HG03460 (cell line): Measurements from ENCODE around the gene UBR3.

Experiments used
- ATAC-seq: cut with Tn5 transposase; IDR thresholded peaks from one replicate; pipeline ENCODE4 v1.9.1; 2021; ENCODE audit not compliant: unreplicated experiment

UBR3 gene

GRCh38 chr2:169999054-169999453 lies 171.8 kb downstream of the UBR3 start:
- ATAC-seq: no peak

GRCh38 chr2:170002096-170002495 lies 174.8 kb downstream of the UBR3 start:
- ATAC-seq: no peak

GRCh38 chr2:170005702-170006101 lies 178.4 kb downstream of the UBR3 start:
- ATAC-seq: no peak

DNA sequence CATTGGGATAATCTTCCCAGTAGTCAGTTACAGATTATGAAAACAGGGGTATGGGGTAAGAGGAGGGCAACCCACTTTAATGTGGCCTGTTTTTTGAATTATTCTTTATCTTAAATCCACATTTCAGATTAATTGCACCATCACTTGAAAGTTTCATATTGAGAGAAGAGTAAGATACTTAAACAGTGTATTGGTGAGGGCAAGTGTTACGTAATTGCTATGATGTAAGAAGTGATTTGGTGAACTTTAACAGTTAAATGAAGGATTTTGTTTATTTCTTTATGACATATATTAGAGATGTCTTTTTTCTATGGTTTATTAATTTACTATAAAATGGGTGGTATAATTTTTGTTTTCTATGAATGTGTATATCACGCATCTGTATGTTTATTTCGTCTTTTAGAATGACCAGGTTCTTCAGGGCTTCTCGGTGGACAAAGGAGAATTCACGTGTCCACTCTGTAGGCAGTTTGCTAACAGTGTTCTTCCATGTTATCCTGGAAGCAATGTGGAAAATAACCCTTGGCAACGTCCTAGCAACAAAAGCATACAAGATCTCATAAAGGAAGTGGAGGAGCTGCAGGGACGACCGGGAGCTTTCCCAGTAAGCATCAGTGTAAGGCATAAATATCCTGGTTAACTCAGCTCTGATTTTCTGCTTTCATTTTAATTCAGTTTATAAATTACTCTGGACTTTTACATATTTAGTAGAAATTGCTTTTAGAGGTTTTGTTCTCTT lies 179.5 kb downstream of the UBR3 start:
- no peak for ATAC-seq

GRCh38 chr2:170009209-170009608 lies 182.0 kb downstream of the UBR3 start:
- ATAC-seq: no peak

- no peak for ATAC-seq
Observed at GRCh38 chr2:170012773-170013172, 185.5 kb downstream of the UBR3 start.

- no peak for ATAC-seq
Observed at GRCh38 chr2:170013802-170014551, 186.7 kb downstream of the UBR3 start.

DNA sequence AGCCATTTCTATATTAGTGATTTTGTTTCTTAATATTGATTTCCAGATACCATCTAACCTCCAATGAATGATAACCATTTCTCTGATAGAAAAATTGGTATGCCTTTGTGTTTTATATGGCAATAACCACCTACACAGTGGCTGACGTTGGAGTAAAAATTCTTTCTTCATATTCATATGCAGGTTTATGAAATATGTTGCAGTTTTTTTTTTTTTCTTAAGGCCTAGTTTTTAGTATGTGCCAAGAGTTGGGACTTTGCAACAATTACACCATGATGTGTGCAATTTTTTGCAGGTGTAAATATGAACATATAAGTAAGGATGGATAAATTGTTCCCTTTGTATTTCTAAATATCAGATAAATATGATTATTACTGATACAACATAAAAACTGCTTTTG lies 187.5 kb downstream of the UBR3 start:
- no peak for ATAC-seq

DNA sequence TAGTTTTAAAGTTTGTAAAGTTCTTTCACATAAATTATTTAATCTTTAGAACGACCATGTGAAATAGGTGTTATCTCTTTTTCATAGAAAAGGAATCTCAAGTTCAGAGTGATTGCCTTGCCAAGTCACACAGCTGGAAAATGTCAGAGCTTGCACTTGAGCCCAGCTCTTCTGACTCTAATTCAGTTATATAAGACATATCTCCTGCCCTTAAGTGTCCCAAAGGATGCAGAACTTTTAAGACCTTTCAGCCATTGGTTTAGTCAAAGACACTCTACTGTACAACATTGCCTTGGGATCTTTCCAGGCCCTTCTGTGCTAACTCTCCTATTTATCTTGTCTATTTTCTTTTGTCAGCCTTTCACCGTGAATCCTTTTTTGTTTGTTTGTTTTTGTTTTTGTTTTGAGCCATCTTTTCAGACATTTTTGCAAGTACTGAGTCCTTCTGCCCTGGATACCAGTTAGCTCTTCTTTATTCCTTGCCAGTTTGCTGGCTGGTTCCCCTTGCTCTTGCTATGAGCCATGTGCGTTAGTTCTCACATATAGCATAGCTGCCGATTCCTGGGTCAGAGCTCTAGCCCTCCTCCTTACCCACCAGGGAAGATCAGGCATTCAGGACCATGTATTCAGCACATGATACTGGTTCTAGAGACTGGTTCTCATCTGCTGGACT lies 190.7 kb downstream of the UBR3 start:
- ATAC-seq: no peak

- ATAC-seq: no peak
Observed at GRCh38 chr2:170019060-170019805, 192.0 kb downstream of the UBR3 start.

- ATAC-seq: no peak
Observed at GRCh38 chr2:170020777-170021176, 193.5 kb downstream of the UBR3 start.

GRCh38 chr2:170022692-170023091 lies 195.4 kb downstream of the UBR3 start:
- no peak for ATAC-seq

DNA sequence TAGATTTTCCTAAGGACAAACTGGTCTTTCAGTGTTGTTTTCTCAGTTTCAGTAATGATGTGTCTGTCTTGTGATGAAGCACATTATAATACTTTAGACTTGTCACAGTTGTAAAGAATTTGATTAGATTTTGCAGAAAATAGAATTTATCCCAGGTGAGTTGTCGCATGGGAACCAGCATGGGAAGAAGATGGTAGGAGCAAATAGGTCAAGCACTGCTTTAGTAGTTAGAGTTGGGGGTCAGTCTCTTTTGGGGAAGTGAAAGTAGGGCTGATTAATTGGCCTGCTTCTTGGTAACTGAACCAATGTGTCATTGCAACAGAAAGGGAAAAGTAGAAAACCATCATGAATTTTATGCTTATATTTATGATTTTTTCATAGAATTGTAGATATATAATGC lies 197.5 kb downstream of the UBR3 start:
- peak; percentile 80 for ATAC-seq

DNA sequence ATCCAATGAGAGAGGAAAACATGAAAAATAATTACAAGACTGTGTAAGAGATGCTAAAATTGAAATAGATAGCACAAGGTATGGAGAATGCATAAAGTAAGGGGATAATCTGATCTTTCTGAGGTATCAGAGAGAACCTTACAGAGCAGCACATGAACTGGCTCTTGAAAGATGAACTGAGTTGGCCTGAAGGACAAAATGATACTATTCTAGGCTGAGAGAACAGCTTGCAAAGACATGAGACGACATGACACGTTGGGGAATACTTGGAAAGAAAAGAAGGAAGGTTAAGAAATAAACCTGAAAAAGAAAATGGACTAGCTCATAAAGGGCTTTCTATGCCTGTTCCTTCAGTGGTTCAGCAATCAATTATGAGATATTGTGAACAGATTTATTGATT lies 198.0 kb downstream of the UBR3 start:
- ATAC-seq: no peak

DNA sequence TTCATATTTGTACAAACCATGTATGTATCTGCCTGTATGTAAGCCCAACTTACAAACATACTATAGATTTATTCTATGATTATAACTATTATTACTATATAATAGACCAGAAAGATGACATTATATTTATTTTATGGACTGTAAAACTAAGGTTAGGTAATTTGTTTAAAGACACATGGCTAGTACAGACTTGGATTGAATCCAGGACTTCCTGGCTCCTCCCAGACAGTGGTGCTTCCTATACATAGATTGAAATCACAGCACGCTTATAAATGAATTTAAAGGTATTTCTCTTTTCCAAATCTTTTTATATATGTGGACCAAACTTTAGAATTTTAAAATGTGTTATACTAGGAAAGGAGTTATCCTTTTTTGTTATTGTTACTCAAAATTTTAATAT lies 199.1 kb downstream of the UBR3 start:
- ATAC-seq: no peak

DNA sequence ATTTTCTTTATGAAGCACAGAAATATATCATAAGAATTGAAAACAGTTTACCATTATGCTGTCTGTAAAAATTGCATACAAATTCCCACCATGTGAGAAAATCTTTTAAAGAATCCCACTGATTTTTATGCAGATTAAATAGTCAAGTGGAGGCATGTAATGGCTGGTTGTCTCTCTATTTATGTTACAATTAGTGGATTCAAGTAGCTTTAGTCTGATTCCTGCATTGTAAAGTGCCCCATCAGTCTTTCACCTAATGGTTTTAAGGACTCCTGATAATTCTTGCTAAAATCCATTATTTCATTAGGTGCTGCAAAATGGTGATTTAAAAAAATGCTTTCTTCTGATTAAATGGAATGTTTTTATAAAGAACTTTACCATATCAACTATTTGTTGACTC lies 202.3 kb downstream of the UBR3 start:
- ATAC-seq: no peak

- ATAC-seq: no peak
Observed at GRCh38 chr2:170030040-170030439, 202.8 kb downstream of the UBR3 start.

GRCh38 chr2:170031288-170031687 lies 204.0 kb downstream of the UBR3 start:
- ATAC-seq: no peak

GRCh38 chr2:170034596-170034995 lies 207.3 kb downstream of the UBR3 start:
- ATAC-seq: no peak

- no peak for ATAC-seq
Observed at GRCh38 chr2:170038734-170039133, 211.5 kb downstream of the UBR3 start.

DNA sequence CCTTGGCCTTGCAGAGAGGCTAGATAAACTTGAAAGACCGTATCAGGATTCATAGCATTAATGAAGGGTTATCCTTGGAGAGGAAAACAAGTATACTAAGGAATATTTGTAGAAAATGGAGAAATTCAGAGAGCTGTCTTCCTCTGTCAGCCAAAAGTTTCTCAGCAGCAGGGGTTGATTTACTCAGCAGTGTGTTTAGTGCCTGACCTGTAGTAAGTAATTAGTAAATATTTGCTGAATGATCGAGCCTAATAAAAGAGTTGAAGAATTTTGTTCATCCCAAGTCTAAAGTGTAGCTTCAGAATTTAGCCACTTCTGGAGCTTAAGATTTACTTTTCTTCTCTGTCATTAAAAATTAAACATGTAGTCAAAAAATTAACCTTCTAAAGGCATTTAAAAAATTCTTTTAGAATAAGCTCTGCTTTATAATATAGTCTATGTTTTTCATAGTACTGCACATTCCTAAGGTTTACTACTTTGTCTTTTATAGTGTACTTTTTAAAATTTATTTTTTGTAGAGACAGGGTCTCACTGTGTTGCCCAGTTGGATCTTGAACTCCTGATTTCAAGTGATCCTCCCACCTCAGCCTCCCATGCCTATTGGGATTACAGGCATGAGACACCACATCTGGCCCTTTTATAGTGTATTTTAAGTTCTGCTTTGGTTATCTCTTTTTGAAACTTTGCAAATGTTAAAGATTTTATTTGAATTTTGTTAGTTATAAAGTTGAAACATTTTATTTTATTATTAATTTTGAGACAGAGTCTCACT lies 212.3 kb downstream of the UBR3 start:
- no peak for ATAC-seq
